NCI-H2081 (cell line): ENCODE data around the gene IPO13.
A peak's percentile ranks its signal among the peaks of the same experiment; 100 is the strongest.

Source experiments
- DNase-seq, 2 experiments: peaks; one replicate each; lab custom pipeline; 2025; lab: John Stamatoyannopoulos, UW

IPO13 gene

GRCh38 chr1:44012404-44012803 is 65.7 kb downstream of the IPO13 start:
- DNase-seq, result peak in 1 of 2 experiments; percentile 47

DNA sequence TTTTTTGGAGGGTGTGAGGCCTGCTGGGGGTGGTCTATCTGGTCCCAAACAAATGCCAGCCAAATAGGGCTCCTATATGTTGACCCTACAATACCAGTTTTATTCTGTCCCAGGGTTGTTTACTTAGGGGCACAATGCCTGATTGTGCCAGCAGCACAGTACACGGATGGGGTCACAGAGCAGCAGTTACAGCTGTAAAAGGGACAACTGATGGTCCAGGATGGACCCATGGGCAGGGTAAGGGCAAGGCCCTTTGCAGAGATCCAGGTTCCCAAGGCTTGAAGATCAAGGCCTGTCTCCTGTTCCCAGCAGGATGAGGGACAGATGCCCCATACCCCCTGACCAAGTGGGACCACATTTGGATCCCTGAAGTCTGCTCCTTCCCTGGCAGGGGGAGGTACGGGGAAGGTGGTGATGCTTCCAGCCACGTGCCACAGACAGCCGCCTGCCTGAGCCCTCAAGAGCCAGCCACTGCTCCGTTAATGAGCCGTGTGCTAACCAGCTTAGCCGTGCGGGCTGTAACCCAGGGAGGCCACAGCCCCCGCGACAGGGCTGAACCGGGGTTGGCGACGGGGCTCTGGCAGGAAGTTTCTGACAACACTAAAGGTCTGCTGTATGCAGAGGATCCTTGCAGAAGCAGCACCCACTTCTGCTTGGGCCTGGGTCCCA is 66.3 kb downstream of the IPO13 start:
- no peak for DNase-seq

DNA sequence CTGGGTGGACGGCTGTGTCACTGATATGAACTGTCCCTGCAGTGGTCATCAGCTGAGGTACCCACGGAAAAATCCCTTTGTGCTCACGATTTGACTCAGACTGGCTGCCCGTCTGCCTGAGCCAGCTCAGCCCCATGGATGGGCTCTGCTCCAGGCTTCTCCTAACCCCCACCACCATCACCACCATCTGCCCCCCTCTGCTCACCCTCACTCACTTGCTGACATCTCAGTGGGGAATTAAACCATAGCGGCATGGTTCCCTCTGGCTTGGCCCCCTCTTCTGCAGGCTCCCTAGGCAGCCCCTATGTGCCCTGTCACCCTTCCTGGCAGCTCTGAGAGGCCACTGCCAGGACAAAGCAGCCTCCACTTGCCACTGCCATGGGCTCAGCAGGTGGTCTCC is 67.2 kb downstream of the IPO13 start:
- DNase-seq, result no peak

GRCh38 chr1:44014365-44015104 is 67.8 kb downstream of the IPO13 start:
- DNase-seq, result no peak

- DNase-seq, result no peak
These were observed 68.5 kb downstream of the IPO13 start for GRCh38 chr1:44015206-44015605.

- DNase-seq, result no peak
These were observed 69.5 kb downstream of the IPO13 start for GRCh38 chr1:44016041-44016889.

DNA sequence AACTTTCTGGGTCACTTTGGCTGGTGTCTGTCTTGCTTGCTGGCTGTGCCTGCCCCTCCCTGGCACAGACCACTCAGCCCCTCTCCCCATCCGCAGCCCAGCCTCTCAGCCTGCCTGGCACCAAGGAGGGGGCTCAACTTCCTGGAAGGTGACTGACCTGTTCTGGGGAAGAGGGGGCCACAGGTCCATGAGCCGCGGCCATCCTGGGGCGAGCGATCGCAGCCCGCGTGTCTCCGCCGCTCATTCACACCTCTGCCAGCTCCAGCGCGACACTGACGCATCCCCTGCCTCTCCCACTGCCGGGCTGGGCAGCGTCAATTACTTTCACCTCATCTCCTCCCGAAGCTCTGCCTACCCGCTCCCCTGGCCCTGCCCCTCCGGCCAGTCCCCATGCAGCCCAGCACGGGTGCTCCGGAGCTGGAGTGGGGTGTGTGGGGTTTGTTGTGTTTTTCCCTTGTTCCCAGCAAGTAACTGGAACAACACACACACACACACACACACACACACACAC is 70.2 kb downstream of the IPO13 start:
- no peak for DNase-seq
